ENCODE data around the gene SCN1B.

Gene SCN1B

GRCh38 chr19:35075202-35076025 is 45.1 kb downstream of the SCN1B start:
- WGBS (ENCODE audit: insufficient coverage, insufficient read length): 100% methylated on average over 5 of the region's 21 CpGs
- no peak overlapping the region for H3K27ac ChIP-seq (ENCODE audit: low read length)
- no peaks in the 10 kb centered on the region for H3K27me3 ChIP-seq (ENCODE audit: control insufficient read depth, insufficient read depth, low read length)
- no peak overlapping the region for H3K4me3 ChIP-seq (ENCODE audit: low read length)
- H3K36me3 ChIP-seq (ENCODE audit: control insufficient read depth, insufficient read depth, low read length): no peaks in the 10 kb centered on the region
- no peaks in the 10 kb centered on the region; the same call in 1 of the 2 replicates for H3K4me1 ChIP-seq (ENCODE audit: control insufficient read depth, insufficient read depth, low read length)
- H3K9me3 ChIP-seq (ENCODE audit: control insufficient read depth, insufficient read depth, low read length): no peaks in the 10 kb centered on the region
- no peak for DNase-seq (ENCODE audit: low read depth, low spot score)

DNA sequence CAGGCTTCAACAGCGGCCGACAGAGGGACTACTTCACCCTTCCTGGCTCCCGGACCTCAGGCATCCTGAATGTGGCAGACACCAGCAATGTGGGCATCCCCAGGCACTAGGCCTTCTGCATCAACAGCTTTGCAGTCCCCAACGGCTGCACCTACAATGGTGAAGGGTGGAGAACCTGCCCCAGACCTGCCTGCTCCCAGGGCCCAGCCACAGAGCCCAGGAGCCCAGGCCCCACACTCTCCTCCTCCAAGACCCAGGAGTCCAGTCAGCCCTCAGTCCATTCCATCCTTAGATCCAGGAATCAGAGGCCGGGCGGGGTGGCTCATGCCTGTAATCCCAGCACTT is 45.7 kb downstream of the SCN1B start:
- H3K36me3 ChIP-seq (ENCODE audit: control insufficient read depth, insufficient read depth, low read length): no peaks in the 10 kb centered on the region
- H3K27me3 ChIP-seq (ENCODE audit: control insufficient read depth, insufficient read depth, low read length): no peaks in the 10 kb centered on the region
- no peak overlapping the region for H3K27ac ChIP-seq (ENCODE audit: low read length)
- H3K4me3 ChIP-seq (ENCODE audit: low read length): no peak overlapping the region
- DNase-seq (ENCODE audit: low read depth, low spot score): no peak
- H3K9me3 ChIP-seq (ENCODE audit: control insufficient read depth, insufficient read depth, low read length): no peaks in the 10 kb centered on the region
- no peaks in the 10 kb centered on the region; the same call in 1 of the 2 replicates for H3K4me1 ChIP-seq (ENCODE audit: control insufficient read depth, insufficient read depth, low read length)
- WGBS (ENCODE audit: insufficient coverage, insufficient read length): no CpG with 5 or more reads among the region's 6 CpGs

DNA sequence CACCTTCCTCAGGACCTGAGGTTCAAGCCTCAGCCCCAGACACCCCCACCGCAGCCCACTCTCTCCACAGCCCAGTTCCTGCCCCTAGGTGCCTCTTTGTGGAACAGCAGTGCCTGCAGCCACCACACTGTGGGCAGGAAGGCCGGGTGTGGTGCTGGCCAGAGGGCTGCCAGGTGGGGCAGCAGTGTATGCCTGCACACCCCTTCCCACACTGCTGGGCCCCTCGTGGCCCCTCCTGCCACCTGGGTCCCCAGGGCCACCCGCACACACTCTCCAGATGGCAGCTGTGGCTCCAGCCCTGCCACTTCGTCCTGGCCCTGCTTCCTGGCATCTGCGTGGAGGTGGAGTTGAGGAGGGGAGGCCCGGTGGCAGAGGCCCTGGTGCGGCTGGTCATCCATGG is 46.4 kb downstream of the SCN1B start:
- no CpG with 5 or more reads among the region's 8 CpGs for WGBS (ENCODE audit: insufficient coverage, insufficient read length)

GRCh38 chr19:35077411-35078223 is 47.3 kb downstream of the SCN1B start:
- no peak for DNase-seq (ENCODE audit: low read depth, low spot score)
- Histone ChIP-seq H3K9me3 (ENCODE audit: control insufficient read depth, insufficient read depth, low read length) (no peaks in the 10 kb centered on the region), H3K36me3 (ENCODE audit: control insufficient read depth, insufficient read depth, low read length) (no peaks in the 10 kb centered on the region), H3K4me3 (ENCODE audit: low read length) (no peak overlapping the region), H3K4me1 (ENCODE audit: control insufficient read depth, insufficient read depth, low read length) (no peaks in the 10 kb centered on the region; the same call in 1 of the 2 replicates), H3K27me3 (ENCODE audit: control insufficient read depth, insufficient read depth, low read length) (no peaks in the 10 kb centered on the region), H3K27ac (ENCODE audit: low read length) (no peak overlapping the region)
- WGBS (ENCODE audit: insufficient coverage, insufficient read length): no CpG with 5 or more reads among the region's 17 CpGs

More for the DNA sequence above, 46.4 kb downstream of the SCN1B start:
- DNase-seq (ENCODE audit: low read depth, low spot score): no peak
- no peak overlapping the region for H3K4me3 ChIP-seq (ENCODE audit: low read length)
- H3K4me1 ChIP-seq (ENCODE audit: control insufficient read depth, insufficient read depth, low read length): no peaks in the 10 kb centered on the region; the same call in 1 of the 2 replicates
- H3K36me3 ChIP-seq (ENCODE audit: control insufficient read depth, insufficient read depth, low read length): no peaks in the 10 kb centered on the region
- no peaks in the 10 kb centered on the region for H3K9me3 ChIP-seq (ENCODE audit: control insufficient read depth, insufficient read depth, low read length)
- H3K27me3 ChIP-seq (ENCODE audit: control insufficient read depth, insufficient read depth, low read length): no peaks in the 10 kb centered on the region
- no peak overlapping the region for H3K27ac ChIP-seq (ENCODE audit: low read length)

DNA sequence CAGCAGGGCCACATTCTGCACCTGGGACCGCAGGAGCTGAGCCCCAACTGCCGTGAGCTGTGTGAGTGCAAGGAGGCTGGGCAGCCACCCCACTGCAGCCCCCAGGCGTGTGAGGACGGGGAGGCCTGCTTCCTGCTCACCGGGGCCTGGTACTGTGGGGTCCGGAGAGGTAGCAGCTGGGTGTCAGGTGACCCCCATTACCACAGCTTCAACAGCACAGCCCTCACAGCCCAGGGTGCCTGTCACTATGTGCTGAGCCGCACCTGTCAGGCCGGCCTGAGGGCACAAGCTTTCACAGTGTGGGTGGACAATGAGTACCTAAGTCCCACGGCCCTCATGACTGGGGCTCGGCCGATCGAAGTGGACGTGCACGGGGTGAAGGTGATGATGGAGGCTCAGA is 49.6 kb downstream of the SCN1B start:
- Histone ChIP-seq H3K36me3 (ENCODE audit: control insufficient read depth, insufficient read depth, low read length) (no peaks in the 10 kb centered on the region), H3K4me1 (ENCODE audit: control insufficient read depth, insufficient read depth, low read length) (no peaks in the 10 kb centered on the region; the same call in 1 of the 2 replicates), H3K27ac (ENCODE audit: low read length) (no peak overlapping the region), H3K27me3 (ENCODE audit: control insufficient read depth, insufficient read depth, low read length) (no peaks in the 10 kb centered on the region), H3K9me3 (ENCODE audit: control insufficient read depth, insufficient read depth, low read length) (no peaks in the 10 kb centered on the region), H3K4me3 (ENCODE audit: low read length) (no peak overlapping the region)
- no peak for DNase-seq (ENCODE audit: low read depth, low spot score)
- WGBS (ENCODE audit: insufficient coverage, insufficient read length): no CpG with 5 or more reads among the region's 14 CpGs

GRCh38 chr19:35080613-35081170 is 50.4 kb downstream of the SCN1B start:
- WGBS (ENCODE audit: insufficient coverage, insufficient read length): no CpG with 5 or more reads among the region's 16 CpGs
- Histone ChIP-seq H3K4me3 (ENCODE audit: low read length) (no peak overlapping the region), H3K36me3 (ENCODE audit: control insufficient read depth, insufficient read depth, low read length) (no peaks in the 10 kb centered on the region), H3K4me1 (ENCODE audit: control insufficient read depth, insufficient read depth, low read length) (no peaks in the 10 kb centered on the region; the same call in 1 of the 2 replicates), H3K27me3 (ENCODE audit: control insufficient read depth, insufficient read depth, low read length) (no peaks in the 10 kb centered on the region), H3K27ac (ENCODE audit: low read length) (no peak overlapping the region), H3K9me3 (ENCODE audit: control insufficient read depth, insufficient read depth, low read length) (no peaks in the 10 kb centered on the region)
- DNase-seq (ENCODE audit: low read depth, low spot score): no peak

DNA sequence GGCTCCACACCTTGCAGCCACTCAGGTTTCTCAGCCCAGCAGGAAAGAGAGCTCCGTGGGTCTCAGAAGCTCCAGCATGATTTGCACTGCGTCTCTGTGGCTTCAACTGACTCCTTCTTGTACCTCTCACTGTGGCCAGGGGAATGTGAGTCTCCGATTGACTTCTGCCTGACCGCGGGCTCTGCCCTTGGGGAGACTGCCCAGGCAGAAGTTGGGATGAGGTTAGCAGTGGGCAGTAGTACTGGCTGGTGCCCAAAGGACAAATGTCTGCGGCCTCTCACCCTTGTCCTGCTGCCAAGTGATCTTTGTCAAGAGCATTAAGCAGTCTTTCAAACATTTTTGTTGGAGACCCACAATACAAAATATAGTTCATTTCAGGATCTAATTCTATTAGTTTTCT is 50.9 kb downstream of the SCN1B start:
- Histone ChIP-seq H3K27ac (ENCODE audit: low read length) (no peak overlapping the region), H3K9me3 (ENCODE audit: control insufficient read depth, insufficient read depth, low read length) (no peaks in the 10 kb centered on the region), H3K27me3 (ENCODE audit: control insufficient read depth, insufficient read depth, low read length) (no peaks in the 10 kb centered on the region), H3K36me3 (ENCODE audit: control insufficient read depth, insufficient read depth, low read length) (no peaks in the 10 kb centered on the region), H3K4me3 (ENCODE audit: low read length) (no peak overlapping the region), H3K4me1 (ENCODE audit: control insufficient read depth, insufficient read depth, low read length) (no peaks in the 10 kb centered on the region; the same call in 1 of the 2 replicates)
- no peak for DNase-seq (ENCODE audit: low read depth, low spot score)
- WGBS (ENCODE audit: insufficient coverage, insufficient read length): no CpG with 5 or more reads among the region's 6 CpGs

- no CpG with 5 or more reads among the region's 15 CpGs for WGBS (ENCODE audit: insufficient coverage, insufficient read length)
- H3K4me1 ChIP-seq (ENCODE audit: control insufficient read depth, insufficient read depth, low read length): no peaks in the 10 kb centered on the region; the same call in 1 of the 2 replicates
- H3K27me3 ChIP-seq (ENCODE audit: control insufficient read depth, insufficient read depth, low read length): no peaks in the 10 kb centered on the region
- no peak overlapping the region for H3K27ac ChIP-seq (ENCODE audit: low read length)
- DNase-seq (ENCODE audit: low read depth, low spot score): no peak
- no peaks in the 10 kb centered on the region for H3K36me3 ChIP-seq (ENCODE audit: control insufficient read depth, insufficient read depth, low read length)
- no peak overlapping the region for H3K4me3 ChIP-seq (ENCODE audit: low read length)
- H3K9me3 ChIP-seq (ENCODE audit: control insufficient read depth, insufficient read depth, low read length): no peaks in the 10 kb centered on the region
Observed at GRCh38 chr19:35083691-35084508, 53.6 kb downstream of the SCN1B start.

DNA sequence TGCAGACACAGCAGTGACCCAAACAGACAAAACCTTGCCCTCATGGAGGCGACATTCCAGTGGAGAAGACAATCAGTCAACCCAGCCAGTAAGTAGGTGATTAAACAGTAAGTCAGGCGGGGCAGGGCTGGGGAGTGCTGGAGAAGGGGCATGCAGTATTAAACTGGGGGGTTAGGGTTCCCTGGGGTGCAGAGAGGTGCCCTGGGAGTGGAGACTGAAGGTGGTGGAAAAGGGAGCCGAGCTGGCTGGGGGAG is 54.2 kb downstream of the SCN1B start:
- no peaks in the 10 kb centered on the region for H3K27me3 ChIP-seq (ENCODE audit: control insufficient read depth, insufficient read depth, low read length)
- no peak overlapping the region for H3K4me3 ChIP-seq (ENCODE audit: low read length)
- H3K27ac ChIP-seq (ENCODE audit: low read length): no peak overlapping the region
- no peaks in the 10 kb centered on the region for H3K9me3 ChIP-seq (ENCODE audit: control insufficient read depth, insufficient read depth, low read length)
- H3K36me3 ChIP-seq (ENCODE audit: control insufficient read depth, insufficient read depth, low read length): no peaks in the 10 kb centered on the region
- DNase-seq (ENCODE audit: low read depth, low spot score): no peak
- no peaks in the 10 kb centered on the region; the same call in 1 of the 2 replicates for H3K4me1 ChIP-seq (ENCODE audit: control insufficient read depth, insufficient read depth, low read length)
- WGBS (ENCODE audit: insufficient coverage, insufficient read length): no CpG with 5 or more reads among the region's 3 CpGs

DNA sequence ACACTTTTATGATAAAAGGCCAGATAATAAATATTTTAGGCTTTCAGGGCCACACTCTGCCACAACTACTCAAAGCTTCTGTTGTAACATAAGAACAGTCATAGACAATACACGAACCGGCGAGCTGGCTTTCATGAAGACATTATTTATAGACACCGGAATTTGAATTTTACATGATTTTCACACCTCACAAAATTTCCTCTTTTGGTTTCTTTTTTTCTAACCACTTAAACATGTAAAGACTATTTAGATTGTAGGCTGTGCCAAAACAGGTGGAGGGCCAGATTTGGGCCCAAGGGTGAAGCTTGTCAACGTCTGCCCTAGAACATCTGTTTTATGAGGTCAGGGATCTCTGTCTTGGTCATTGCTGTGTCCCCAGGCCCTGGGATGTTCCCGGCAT is 55.7 kb downstream of the SCN1B start:
- Histone ChIP-seq H3K4me1 (ENCODE audit: control insufficient read depth, insufficient read depth, low read length) (peaks cover 3% of the 10 kb centered on the region), H3K9me3 (ENCODE audit: control insufficient read depth, insufficient read depth, low read length) (no peaks in the 10 kb centered on the region), H3K27ac (ENCODE audit: low read length) (no peak overlapping the region), H3K4me3 (ENCODE audit: low read length) (no peak overlapping the region), H3K27me3 (ENCODE audit: control insufficient read depth, insufficient read depth, low read length) (no peaks in the 10 kb centered on the region), H3K36me3 (ENCODE audit: control insufficient read depth, insufficient read depth, low read length) (no peaks in the 10 kb centered on the region)
- DNase-seq (ENCODE audit: low read depth, low spot score): no peak
- WGBS (ENCODE audit: insufficient coverage, insufficient read length): no CpG with 5 or more reads among the region's 6 CpGs
